GM21529 (cell line): ENCODE measurements around the gene ARMH4.

Experiments
- ATAC-seq: cut with Tn5 transposase; IDR thresholded peaks from one replicate; pipeline ENCODE4 v1.9.1; 2021; ENCODE audit not compliant: unreplicated experiment

Gene ARMH4

DNA sequence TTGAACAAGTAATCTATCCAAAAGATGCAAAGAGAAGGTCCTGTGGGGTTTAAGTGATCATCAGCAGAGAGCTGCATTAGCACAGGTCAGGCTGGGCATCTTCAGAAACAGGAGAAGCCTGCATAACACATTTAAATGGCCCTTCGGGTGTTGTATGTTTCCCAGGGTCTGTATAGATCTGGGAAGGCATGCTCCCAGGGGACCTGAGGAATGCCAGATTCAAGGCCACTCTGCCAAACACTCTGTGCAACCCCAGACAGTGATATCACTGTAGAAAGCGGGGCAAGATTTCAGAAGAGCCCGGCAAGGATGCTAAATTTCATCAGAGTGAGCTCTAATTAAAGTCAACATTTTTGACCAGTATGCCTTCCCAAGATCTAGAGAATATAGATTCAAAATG, 92.9 kb downstream of the ARMH4 start:
- no peak for ATAC-seq

GRCh38 chr14:58055497-58056010, 96.5 kb downstream of the ARMH4 start:
- no peak for ATAC-seq

- ATAC-seq, result no peak
Observed at GRCh38 chr14:58054100-58054499, 97.9 kb downstream of the ARMH4 start.

GRCh38 chr14:58048219-58048618, 103.8 kb downstream of the ARMH4 start:
- ATAC-seq, result no peak

- no peak for ATAC-seq
Observed at GRCh38 chr14:58027904-58028303, 124.1 kb downstream of the ARMH4 start.

GRCh38 chr14:58026967-58027366, 125.0 kb downstream of the ARMH4 start:
- no peak for ATAC-seq

GRCh38 chr14:58026219-58026618, 125.8 kb downstream of the ARMH4 start:
- ATAC-seq, result no peak

GRCh38 chr14:58014778-58015177, 137.2 kb downstream of the ARMH4 start:
- ATAC-seq, result no peak

DNA sequence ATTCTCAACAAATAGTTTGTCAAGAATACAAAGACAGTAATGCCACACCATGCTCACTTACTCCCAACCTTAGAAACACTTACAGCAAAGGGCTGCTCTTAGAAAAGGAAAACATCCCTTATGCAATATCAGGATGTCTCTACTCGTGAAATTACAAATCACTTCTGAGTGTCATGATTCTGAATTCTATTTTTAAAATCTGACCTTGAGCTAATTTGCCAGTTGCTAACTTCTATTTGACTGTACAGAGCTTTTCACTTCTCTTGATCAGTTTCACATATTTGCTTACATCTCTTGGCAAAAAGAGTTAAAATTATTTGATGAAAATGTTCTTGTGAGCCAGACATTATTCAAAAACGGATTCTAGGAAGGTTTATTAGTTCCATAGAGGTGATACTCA, 149.4 kb downstream of the ARMH4 start:
- no peak for ATAC-seq

- no peak for ATAC-seq
Observed at GRCh38 chr14:57999979-58000378, 152.0 kb downstream of the ARMH4 start.

GRCh38 chr14:57999471-57999870, 152.5 kb downstream of the ARMH4 start:
- ATAC-seq, result no peak

GRCh38 chr14:57998766-57999165, 153.2 kb downstream of the ARMH4 start:
- ATAC-seq, result no peak

DNA sequence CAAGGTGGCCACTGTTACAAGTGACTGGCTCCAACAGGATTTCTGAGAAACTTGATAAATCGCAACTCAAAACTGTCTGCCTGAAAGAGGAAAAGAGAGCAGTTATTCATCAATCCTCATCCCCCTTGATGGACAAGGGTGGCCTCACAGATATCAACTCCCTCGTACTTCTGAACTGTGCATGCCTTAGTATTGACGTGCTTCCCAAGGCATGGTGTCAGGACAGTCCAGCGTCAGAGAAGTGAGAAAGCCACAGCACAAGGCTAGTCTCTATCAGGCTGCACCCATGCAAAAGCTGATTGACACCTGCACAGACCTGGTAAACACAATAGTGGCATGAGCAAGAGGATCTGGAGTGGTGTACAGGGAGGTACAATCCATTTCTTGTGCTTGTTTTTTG, 160.7 kb downstream of the ARMH4 start:
- ATAC-seq, result no peak

- no peak for ATAC-seq
Observed at GRCh38 chr14:57988445-57988844, 163.6 kb downstream of the ARMH4 start.

- ATAC-seq, result no peak
Observed at GRCh38 chr14:57987596-57988300, 164.3 kb downstream of the ARMH4 start.

- ATAC-seq, result no peak
Observed at GRCh38 chr14:57987051-57987450, 165.0 kb downstream of the ARMH4 start.

DNA sequence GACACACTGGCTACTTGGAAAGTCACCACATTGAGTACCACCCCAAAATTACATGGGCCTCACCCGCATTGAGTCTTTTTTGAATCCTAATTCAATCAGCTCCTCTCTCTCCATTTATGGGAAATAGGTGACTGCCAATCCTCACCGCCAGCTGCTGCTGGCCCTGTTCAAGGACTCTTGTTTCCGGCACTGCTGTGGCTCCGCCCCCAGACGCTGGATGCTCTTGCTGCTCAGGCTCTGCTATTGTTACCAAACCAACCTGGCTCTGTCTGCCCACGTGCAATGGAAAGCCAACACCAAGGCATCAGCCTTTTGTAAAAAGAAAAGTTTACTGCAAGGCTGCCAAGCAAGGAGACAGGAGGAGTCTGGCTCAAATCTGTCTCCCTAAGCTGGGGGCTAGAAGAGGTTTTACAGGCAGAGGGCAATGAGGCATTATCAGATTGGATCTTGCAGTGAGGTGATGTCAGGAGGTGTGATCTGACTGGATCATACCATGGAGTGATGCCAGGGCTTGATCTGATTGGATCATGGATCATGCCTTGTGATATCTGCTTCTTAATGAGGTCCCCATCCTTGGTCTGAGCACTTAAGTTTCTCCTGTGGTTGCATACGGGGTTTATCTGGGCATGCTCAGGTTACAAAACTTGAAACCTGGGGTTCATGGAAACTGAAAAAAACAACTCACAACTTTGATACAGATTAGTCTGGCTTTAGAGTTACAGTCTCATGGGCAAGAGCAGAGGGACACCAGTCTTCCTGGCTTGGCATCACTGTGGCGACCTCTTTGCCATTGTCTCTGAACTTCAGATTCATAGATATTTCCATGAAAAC, 169.0 kb downstream of the ARMH4 start:
- no peak for ATAC-seq

GRCh38 chr14:57981817-57982560, 170.0 kb downstream of the ARMH4 start:
- no peak for ATAC-seq

GRCh38 chr14:57979376-57980048, 172.5 kb downstream of the ARMH4 start:
- no peak for ATAC-seq

GRCh38 chr14:57976701-57977100, 175.3 kb downstream of the ARMH4 start:
- no peak for ATAC-seq

DNA sequence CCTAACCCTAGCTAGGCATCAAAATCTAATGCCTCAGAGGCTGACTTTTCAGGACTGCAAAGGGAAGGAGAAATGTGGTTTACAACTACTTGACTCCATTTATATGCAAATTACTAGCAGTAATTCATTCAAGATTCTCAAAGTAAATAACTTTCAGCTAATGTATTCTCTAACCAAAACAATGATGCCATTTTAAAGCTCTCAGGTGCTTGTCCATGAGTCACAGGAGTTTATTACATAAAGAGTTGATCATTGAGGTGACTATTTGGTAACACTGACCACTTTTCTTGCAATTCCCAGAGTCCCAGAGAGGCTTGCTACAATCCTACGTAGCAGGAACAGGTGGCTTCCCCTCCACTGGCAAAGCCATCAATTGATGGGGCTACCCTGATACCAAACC, 177.1 kb downstream of the ARMH4 start:
- ATAC-seq, result no peak
